ENCODE results near the gene HBG1.

Gene HBG1

DNA sequence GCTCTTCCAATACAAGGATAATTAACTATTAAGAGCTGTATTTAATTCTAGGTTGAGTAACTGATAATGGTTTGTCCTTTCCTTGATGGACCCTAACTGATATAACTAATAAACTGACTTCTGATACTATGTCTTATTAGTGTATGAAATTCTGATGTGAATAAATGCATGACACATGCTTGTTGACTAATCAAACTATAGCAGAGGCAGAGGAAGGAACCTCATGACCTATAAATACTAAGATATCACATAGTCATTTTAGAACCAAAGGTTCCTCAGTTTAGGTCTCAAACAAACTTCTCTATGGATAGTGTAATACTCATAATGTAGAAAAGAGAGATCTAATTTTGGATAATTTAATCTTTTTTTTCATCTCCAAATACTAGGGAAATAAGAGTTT is 10.6 kb downstream of the HBG1 start:
- no peaks in the 10 kb centered on the region for H3K36me3 ChIP-seq (ENCODE audit: control insufficient read depth, insufficient read depth, low read length)
- no peak overlapping the region for H3K4me3 ChIP-seq (ENCODE audit: low read length)
- H3K9ac ChIP-seq (ENCODE audit: low read length) = no peak overlapping the region
- H3K27ac ChIP-seq (ENCODE audit: low read depth, low read length) = no peak overlapping the region
- no peaks in the 10 kb centered on the region for H3K27me3 ChIP-seq (ENCODE audit: control insufficient read depth, insufficient read depth, low read length)
- no peaks in the 10 kb centered on the region for H3K4me1 ChIP-seq (ENCODE audit: control insufficient read depth, insufficient read depth, low read length)

DNA sequence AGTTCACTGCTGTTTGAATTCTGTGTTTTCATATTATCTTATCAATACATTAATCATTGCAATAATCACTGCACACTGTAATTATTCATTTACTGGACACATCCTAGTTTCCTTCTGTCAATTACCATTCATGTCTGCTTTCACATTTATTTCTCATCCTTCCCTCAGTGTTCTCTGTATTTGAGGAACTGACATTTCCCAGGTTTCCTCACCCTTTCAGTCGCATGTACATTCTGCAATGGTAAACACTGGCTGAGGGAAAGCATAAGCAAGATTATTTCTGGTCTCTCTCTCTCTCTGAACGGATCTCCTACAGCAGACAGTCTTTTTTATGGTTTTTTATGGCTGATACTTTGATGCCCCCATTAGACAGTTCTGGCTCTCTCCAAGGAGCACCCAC is 11.2 kb downstream of the HBG1 start:
- H3K27ac ChIP-seq (ENCODE audit: low read depth, low read length) = no peak overlapping the region
- H3K4me1 ChIP-seq (ENCODE audit: control insufficient read depth, insufficient read depth, low read length) = no peaks in the 10 kb centered on the region
- no peaks in the 10 kb centered on the region for H3K36me3 ChIP-seq (ENCODE audit: control insufficient read depth, insufficient read depth, low read length)
- no peaks in the 10 kb centered on the region for H3K27me3 ChIP-seq (ENCODE audit: control insufficient read depth, insufficient read depth, low read length)
- H3K4me3 ChIP-seq (ENCODE audit: low read length) = no peak overlapping the region
- no peak overlapping the region for H3K9ac ChIP-seq (ENCODE audit: low read length)

DNA sequence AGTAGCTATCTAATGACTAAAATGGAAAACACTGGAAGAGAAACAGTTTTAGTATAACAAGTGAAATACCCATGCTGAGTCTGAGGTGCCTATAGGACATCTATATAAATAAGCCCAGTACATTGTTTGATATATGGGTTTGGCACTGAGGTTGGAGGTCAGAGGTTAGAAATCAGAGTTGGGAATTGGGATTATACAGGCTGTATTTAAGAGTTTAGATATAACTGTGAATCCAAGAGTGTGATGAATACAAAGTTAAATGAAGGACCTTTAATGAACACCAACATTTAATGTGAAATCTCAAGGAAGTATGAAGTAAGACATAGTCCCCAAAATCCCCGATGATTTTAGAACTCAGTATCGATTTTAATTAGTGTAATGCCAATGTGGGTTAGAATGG is 12.2 kb downstream of the HBG1 start:
- Histone ChIP-seq H3K4me3 (ENCODE audit: low read length) (no peak overlapping the region), H3K4me1 (ENCODE audit: control insufficient read depth, insufficient read depth, low read length) (no peaks in the 10 kb centered on the region), H3K27me3 (ENCODE audit: control insufficient read depth, insufficient read depth, low read length) (no peaks in the 10 kb centered on the region), H3K9ac (ENCODE audit: low read length) (no peak overlapping the region), H3K27ac (ENCODE audit: low read depth, low read length) (no peak overlapping the region), H3K36me3 (ENCODE audit: control insufficient read depth, insufficient read depth, low read length) (no peaks in the 10 kb centered on the region)

DNA sequence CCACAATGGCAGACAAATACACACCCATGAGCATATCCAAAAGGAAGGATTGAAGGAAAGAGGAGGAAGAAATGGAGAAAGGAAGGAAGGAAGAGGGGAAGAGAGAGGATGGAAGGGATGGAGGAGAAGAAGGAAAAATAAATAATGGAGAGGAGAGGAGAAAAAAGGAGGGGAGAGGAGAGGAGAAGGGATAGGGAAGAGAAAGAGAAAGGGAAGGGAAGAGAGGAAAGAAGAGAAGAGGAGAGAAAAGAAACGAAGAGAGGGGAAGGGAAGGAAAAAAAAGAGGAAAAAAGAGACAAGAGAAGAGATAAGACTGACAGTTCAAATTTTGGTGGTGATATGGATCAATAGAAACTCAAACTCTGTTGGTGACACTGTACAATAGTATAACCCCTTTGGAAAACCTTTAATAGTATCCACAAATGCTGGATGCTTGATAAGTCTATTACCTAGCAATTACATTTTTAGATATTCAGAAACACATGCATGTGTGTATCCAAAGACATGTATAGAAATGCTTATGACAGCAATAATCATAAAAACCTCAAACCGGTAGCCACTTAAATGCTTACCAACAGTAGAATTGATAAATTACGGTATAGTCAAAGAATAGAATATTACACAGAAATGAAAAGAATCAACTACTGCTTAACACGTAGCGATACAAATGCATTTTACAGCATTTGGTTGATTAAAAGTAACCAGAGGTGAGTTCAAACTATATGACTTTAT is 14.1 kb downstream of the HBG1 start:
- no peak overlapping the region for H3K27ac ChIP-seq (ENCODE audit: low read depth, low read length)
- no peaks in the 10 kb centered on the region for H3K36me3 ChIP-seq (ENCODE audit: control insufficient read depth, insufficient read depth, low read length)
- no peaks in the 10 kb centered on the region for H3K4me1 ChIP-seq (ENCODE audit: control insufficient read depth, insufficient read depth, low read length)
- H3K9ac ChIP-seq (ENCODE audit: low read length) = no peak overlapping the region
- no peaks in the 10 kb centered on the region for H3K27me3 ChIP-seq (ENCODE audit: control insufficient read depth, insufficient read depth, low read length)
- H3K4me3 ChIP-seq (ENCODE audit: low read length) = no peak overlapping the region

DNA sequence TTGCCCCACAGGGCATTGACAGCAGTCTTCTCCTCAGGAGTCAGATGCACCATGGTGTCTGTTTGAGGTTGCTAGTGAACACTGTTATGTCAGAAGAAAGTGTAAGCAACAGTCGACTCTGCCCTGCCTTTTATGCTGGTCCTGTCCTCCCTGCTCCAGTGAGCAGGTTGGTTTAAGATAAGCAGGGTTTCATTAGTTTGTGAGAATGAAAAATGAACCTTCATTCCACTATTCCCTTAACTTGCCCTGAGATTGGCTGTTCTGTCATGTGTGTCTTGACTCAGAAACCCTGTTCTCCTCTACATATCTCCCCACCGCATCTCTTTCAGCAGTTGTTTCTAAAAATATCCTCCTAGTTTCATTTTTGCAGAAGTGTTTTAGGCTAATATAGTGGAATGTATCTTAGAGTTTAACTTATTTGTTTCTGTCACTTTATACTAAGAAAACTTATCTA is 15.2 kb downstream of the HBG1 start, which contains the start of gene HBD:
HBD (minus strand) TSS at position 103 of the 454 bp plus-strand sequence; CDS start at position 53, 50 bp downstream.
- no peaks in the 10 kb centered on the region for H3K27me3 ChIP-seq (ENCODE audit: control insufficient read depth, insufficient read depth, low read length)
- no peak within 1 kb of the TSS for H3K4me3 ChIP-seq (ENCODE audit: low read length)
- no peaks in the 10 kb centered on the region for H3K36me3 ChIP-seq (ENCODE audit: control insufficient read depth, insufficient read depth, low read length)
- no peaks in the 10 kb centered on the region for H3K4me1 ChIP-seq (ENCODE audit: control insufficient read depth, insufficient read depth, low read length)
- no peak within 1 kb of the TSS for H3K27ac ChIP-seq (ENCODE audit: low read depth, low read length)
- no peak within 1 kb of the TSS for H3K9ac ChIP-seq (ENCODE audit: low read length)

DNA sequence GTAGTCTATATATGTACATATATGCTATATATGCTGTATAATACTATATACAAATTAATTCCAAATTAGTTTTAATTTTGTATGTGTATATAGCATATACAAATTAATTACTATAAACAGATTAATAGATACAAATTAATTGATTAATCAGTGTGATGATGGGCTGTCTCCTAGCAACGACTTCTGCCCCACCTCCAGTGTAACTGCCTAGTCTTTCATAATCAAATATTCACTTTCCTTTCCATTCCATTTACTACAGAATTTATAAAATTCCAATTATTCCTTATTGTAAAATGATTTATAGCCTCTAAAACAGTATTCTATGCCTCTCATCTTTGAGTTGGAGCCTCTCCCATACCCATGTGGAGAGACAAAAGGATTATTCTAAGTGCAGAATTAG is 16.4 kb downstream of the HBG1 start:
- Histone ChIP-seq H3K36me3 (ENCODE audit: control insufficient read depth, insufficient read depth, low read length) (no peaks in the 10 kb centered on the region), H3K27me3 (ENCODE audit: control insufficient read depth, insufficient read depth, low read length) (no peaks in the 10 kb centered on the region), H3K4me3 (ENCODE audit: low read length) (no peak overlapping the region), H3K4me1 (ENCODE audit: control insufficient read depth, insufficient read depth, low read length) (no peaks in the 10 kb centered on the region), H3K27ac (ENCODE audit: low read depth, low read length) (no peak overlapping the region), H3K9ac (ENCODE audit: low read length) (no peak overlapping the region)

DNA sequence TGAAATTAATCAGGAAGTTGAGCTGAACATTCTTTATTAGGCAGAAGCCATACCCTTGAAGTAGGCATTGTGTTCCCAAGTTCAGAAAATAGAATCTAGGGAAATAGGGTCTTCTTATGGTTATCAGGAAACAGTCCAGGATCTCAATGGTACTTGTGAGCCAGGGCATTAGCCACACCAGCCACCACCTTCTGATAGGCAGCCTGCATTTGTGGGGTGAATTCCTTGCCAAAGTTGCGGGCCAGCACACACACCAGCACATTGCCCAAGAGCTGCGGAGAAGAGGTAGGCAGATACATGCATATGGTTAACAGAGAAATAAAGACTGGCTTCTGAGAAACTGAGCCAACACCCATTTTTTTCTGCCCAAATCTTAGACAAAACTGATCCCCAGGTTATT is 16.8 kb downstream of the HBG1 start:
- no peak overlapping the region for H3K4me3 ChIP-seq (ENCODE audit: low read length)
- no peaks in the 10 kb centered on the region for H3K4me1 ChIP-seq (ENCODE audit: control insufficient read depth, insufficient read depth, low read length)

DNA sequence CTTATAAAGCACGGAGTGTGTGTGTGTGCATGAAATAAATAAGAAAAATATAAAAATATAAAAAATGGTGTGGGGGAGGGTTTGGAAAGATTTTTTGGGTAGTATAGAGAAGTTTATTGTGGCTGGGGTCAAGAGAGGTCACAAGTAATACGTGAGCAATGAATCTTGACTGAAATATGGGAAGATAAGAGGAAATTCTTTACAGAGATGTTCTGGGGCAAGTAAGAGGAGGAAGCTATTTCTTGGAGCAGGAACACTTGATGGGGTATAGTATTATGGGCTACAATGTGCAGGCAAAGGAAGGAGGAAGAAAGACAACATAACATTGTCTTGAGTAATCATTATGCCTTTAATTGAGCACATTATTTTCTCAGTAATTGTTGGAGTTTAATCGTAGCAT is 17.5 kb downstream of the HBG1 start:
- Histone ChIP-seq H3K36me3 (ENCODE audit: control insufficient read depth, insufficient read depth, low read length) (no peaks in the 10 kb centered on the region), H3K9ac (ENCODE audit: low read length) (no peak overlapping the region), H3K27ac (ENCODE audit: low read depth, low read length) (no peak overlapping the region), H3K4me1 (ENCODE audit: control insufficient read depth, insufficient read depth, low read length) (no peaks in the 10 kb centered on the region), H3K27me3 (ENCODE audit: control insufficient read depth, insufficient read depth, low read length) (no peaks in the 10 kb centered on the region), H3K4me3 (ENCODE audit: low read length) (no peak overlapping the region)

More for the DNA sequence above, 16.8 kb downstream of the HBG1 start:
- Histone ChIP-seq H3K9ac (ENCODE audit: low read length) (no peak overlapping the region), H3K36me3 (ENCODE audit: control insufficient read depth, insufficient read depth, low read length) (no peaks in the 10 kb centered on the region), H3K27me3 (ENCODE audit: control insufficient read depth, insufficient read depth, low read length) (no peaks in the 10 kb centered on the region), H3K27ac (ENCODE audit: low read depth, low read length) (no peak overlapping the region)

DNA sequence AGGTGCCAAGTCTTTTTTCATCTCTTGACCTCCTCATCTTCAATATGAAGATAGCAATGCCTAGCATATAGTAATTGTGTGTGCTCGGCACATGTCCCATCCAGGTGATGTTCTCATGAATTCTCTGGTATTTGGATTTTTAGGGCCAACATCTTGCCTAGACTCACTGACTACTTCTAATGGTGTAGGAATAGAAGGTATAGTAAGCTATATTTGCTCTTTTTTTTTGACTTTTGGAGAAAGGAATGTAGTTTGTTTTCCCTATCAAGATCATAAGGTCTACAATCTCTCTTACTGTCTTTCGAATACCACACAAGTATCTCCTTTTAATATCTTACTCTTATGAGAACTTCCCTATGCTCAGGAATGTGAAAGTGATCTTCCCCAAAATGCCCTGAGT is 18.5 kb downstream of the HBG1 start:
- no peak overlapping the region for H3K4me3 ChIP-seq (ENCODE audit: low read length)
- no peaks in the 10 kb centered on the region for H3K27me3 ChIP-seq (ENCODE audit: control insufficient read depth, insufficient read depth, low read length)
- H3K27ac ChIP-seq (ENCODE audit: low read depth, low read length) = no peak overlapping the region
- H3K9ac ChIP-seq (ENCODE audit: low read length) = no peak overlapping the region
- H3K4me1 ChIP-seq (ENCODE audit: control insufficient read depth, insufficient read depth, low read length) = no peaks in the 10 kb centered on the region
- H3K36me3 ChIP-seq (ENCODE audit: control insufficient read depth, insufficient read depth, low read length) = no peaks in the 10 kb centered on the region

DNA sequence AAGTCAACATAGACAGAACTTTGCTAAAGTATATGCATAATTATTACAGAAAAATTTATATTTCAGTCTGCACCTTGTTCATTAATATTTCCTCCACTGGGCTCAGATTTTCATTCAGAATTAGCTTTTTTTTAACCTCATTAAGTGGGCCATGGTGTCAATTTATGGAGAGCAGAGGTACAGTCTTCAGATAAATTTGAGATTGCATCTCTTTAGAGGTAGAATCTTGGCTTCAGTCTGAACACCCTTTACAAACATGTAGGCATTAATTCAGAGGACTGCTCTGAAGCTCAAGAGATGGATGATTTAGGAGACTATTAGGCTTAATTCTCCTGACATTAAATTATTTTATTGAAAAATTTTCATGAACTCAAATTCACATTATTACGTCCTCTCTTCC is 19.4 kb downstream of the HBG1 start:
- H3K36me3 ChIP-seq (ENCODE audit: control insufficient read depth, insufficient read depth, low read length) = no peaks in the 10 kb centered on the region
- no peak overlapping the region for H3K4me3 ChIP-seq (ENCODE audit: low read length)
- no peak overlapping the region for H3K27ac ChIP-seq (ENCODE audit: low read depth, low read length)
- H3K9ac ChIP-seq (ENCODE audit: low read length) = no peak overlapping the region
- H3K27me3 ChIP-seq (ENCODE audit: control insufficient read depth, insufficient read depth, low read length) = no peaks in the 10 kb centered on the region
- H3K4me1 ChIP-seq (ENCODE audit: control insufficient read depth, insufficient read depth, low read length) = no peaks in the 10 kb centered on the region

DNA sequence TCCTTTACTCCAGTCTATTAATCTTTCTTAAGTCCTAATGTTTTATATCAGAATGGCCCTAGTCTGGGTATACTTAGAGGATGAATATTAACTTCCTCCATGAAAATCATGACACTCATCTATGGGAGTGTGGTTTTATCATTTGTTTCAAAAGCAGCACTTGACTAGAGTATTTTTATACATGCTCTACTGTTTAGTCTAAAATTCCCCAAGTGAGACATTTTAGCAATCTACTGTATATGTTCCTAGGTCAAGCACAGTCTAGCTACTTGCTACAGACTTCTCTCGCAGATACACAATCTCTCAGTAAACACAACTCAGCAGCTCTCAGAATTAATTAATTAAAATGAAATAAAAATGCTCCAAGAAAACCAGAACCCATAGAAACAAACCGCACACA is 19.9 kb downstream of the HBG1 start:
- Histone ChIP-seq H3K27me3 (ENCODE audit: control insufficient read depth, insufficient read depth, low read length) (no peaks in the 10 kb centered on the region), H3K4me3 (ENCODE audit: low read length) (no peak overlapping the region), H3K4me1 (ENCODE audit: control insufficient read depth, insufficient read depth, low read length) (no peaks in the 10 kb centered on the region), H3K27ac (ENCODE audit: low read depth, low read length) (no peak overlapping the region), H3K9ac (ENCODE audit: low read length) (no peak overlapping the region), H3K36me3 (ENCODE audit: control insufficient read depth, insufficient read depth, low read length) (no peaks in the 10 kb centered on the region)

DNA sequence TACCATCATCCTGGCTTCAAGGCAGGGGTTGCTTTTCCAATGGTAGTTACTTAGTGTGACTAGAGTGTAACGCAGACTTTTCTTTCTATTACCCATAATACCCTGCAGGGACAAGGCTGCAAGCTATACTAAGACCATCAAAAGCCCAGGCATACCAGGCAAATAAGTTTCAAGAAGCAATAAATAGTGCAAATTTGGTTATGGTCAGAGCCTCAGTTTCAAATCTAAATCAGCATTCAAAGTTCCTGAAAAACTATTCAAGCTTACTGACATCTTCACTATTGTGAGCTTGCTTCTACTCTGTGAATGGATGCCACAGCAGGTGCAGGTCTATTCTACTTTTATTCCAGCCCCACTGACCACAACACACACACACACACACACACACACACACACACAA is 20.3 kb downstream of the HBG1 start:
- Histone ChIP-seq H3K9ac (ENCODE audit: low read length) (no peak overlapping the region), H3K27me3 (ENCODE audit: control insufficient read depth, insufficient read depth, low read length) (no peaks in the 10 kb centered on the region), H3K4me1 (ENCODE audit: control insufficient read depth, insufficient read depth, low read length) (no peaks in the 10 kb centered on the region), H3K4me3 (ENCODE audit: low read length) (no peak overlapping the region), H3K27ac (ENCODE audit: low read depth, low read length) (no peak overlapping the region), H3K36me3 (ENCODE audit: control insufficient read depth, insufficient read depth, low read length) (no peaks in the 10 kb centered on the region)

DNA sequence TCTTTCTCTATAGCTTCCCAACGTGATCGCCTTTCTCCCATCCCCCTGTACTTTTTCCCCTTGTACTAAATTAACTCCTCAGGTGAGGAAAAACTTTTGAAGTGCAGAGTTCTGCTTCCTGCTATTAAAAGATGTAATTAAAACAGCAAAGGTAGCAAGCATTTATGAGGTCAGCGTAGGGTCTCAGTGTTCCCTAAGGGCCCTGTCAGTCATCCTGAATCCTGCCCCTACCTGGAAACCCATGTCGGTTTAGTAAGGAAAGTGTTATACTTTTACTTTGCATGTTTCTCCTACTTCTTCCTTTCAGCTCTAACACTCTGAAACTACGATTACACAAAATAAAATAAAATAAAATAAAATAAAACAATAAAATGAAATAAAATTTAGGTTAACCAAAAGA is 21.5 kb downstream of the HBG1 start:
- no peaks in the 10 kb centered on the region for H3K4me1 ChIP-seq (ENCODE audit: control insufficient read depth, insufficient read depth, low read length)
- no peak overlapping the region for H3K4me3 ChIP-seq (ENCODE audit: low read length)
- no peaks in the 10 kb centered on the region for H3K27me3 ChIP-seq (ENCODE audit: control insufficient read depth, insufficient read depth, low read length)
- no peaks in the 10 kb centered on the region for H3K36me3 ChIP-seq (ENCODE audit: control insufficient read depth, insufficient read depth, low read length)
- no peak overlapping the region for H3K27ac ChIP-seq (ENCODE audit: low read depth, low read length)
- no peak overlapping the region for H3K9ac ChIP-seq (ENCODE audit: low read length)

Data from rectal smooth muscle tissue (tissue), 1 donor.